Activated B cell treated with CpG ODN at 0.5 μM for 24 hours (primary cell): ENCODE measurements around the gene ADPRHL1. TPM values are rescaled to one million over a fixed set of nuclear protein-coding genes. Genes with fewer than 3 reads are reported as not detected.

Experiments used
- ATAC-seq: fragments of 200-7000 bp; cut with Tn5 transposase; one replicate; pipeline ENCODE4 v1.10.0; 2021; ENCODE audit warnings: low read depth, mild to moderate bottlenecking, moderate library complexity
- CTCF ChIA-PET: fragments of 350-600 bp; sonication (Branson Sonifier 250); formaldehyde crosslinking; loops from one replicate; lab custom pipeline; 2021; ENCODE audit warnings: antibody characterized with exemption; lab: Charles Lee
- POLR2A ChIA-PET: fragments of 350-600 bp; sonication (Branson Sonifier 250); formaldehyde crosslinking; loops from one replicate; lab custom pipeline; 2021; ENCODE audit warnings: antibody characterized with exemption; lab: Charles Lee
- DNase-seq: peaks from one replicate; pipeline ENCODE4 v3.0.0; 2022
- H3K27ac Mint-ChIP-seq: one replicate; pipeline ENCODE4 v1.8.0; 2020; ENCODE audit warnings: mixed read lengths
- H3K27me3 Mint-ChIP-seq: one replicate; pipeline ENCODE4 v1.8.0; 2021; ENCODE audit warnings: mixed read lengths
- H3K36me3 Mint-ChIP-seq: one replicate; pipeline ENCODE4 v1.8.0; 2021; ENCODE audit warnings: low read depth, mixed read lengths
- H3K4me1 Mint-ChIP-seq: one replicate; pipeline ENCODE4 v1.8.0; 2021; ENCODE audit warnings: mixed read lengths
- H3K4me3 Mint-ChIP-seq: one replicate; pipeline ENCODE4 v1.8.0; 2020; ENCODE audit warnings: mild to moderate bottlenecking, mixed read lengths
- H3K9me3 Mint-ChIP-seq: one replicate; pipeline ENCODE4 v1.8.0; 2020; ENCODE audit warnings: mixed read lengths
- intact Hi-C: fragments of 100-400 bp; cut with micrococcal nuclease; formaldehyde crosslinking; loops from one replicate; pipeline ENCODE4 v1.15.1; 2024
- total RNA-seq: library from RNA; stranded (reverse); gene quantifications from 2 replicates; pipeline ENCODE4 v1.2.3, GENCODE V29; 2022
- TF ChIP-seq, protein P1 (sequence below): fragments of 200-600 bp; IDR thresholded peaks from one replicate; pipeline ENCODE4 v1.8.0; 2022; ENCODE audit warnings: antibody characterized with exemption, mild to moderate bottlenecking

ADPRHL1 gene
- total RNA-seq, 1 donor from 2014 or later: 0.84 TPM

GRCh38 chr13:113357529-113357928 is 95.8 kb downstream of the ADPRHL1 start:
- Mint-ChIP-seq H3K27ac (no peak overlapping the region), H3K27me3 (peaks cover 17% of the 10 kb centered on the region), H3K4me3 (no peak overlapping the region), H3K9me3 (no peaks in the 10 kb centered on the region), H3K4me1 (no peaks in the 10 kb centered on the region), H3K36me3 (no peaks in the 10 kb centered on the region)
- intact Hi-C loops: no loop called here
- ChIA-PET CTCF (no interaction called here), POLR2A (no interaction called here)
- TF ChIP-seq, protein P1, sequence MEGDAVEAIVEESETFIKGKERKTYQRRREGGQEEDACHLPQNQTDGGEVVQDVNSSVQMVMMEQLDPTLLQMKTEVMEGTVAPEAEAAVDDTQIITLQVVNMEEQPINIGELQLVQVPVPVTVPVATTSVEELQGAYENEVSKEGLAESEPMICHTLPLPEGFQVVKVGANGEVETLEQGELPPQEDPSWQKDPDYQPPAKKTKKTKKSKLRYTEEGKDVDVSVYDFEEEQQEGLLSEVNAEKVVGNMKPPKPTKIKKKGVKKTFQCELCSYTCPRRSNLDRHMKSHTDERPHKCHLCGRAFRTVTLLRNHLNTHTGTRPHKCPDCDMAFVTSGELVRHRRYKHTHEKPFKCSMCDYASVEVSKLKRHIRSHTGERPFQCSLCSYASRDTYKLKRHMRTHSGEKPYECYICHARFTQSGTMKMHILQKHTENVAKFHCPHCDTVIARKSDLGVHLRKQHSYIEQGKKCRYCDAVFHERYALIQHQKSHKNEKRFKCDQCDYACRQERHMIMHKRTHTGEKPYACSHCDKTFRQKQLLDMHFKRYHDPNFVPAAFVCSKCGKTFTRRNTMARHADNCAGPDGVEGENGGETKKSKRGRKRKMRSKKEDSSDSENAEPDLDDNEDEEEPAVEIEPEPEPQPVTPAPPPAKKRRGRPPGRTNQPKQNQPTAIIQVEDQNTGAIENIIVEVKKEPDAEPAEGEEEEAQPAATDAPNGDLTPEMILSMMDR: no peak
- DNase-seq (no peak), ATAC-seq (no peak)

- TF ChIP-seq, protein P1: no peak
- H3K4me3 Mint-ChIP-seq: no peak overlapping the region
- no peaks in the 10 kb centered on the region for H3K9me3 Mint-ChIP-seq
- DNase-seq (no peak), ATAC-seq (no peak)
- H3K36me3 Mint-ChIP-seq: no peaks in the 10 kb centered on the region
- peaks cover 17% of the 10 kb centered on the region for H3K27me3 Mint-ChIP-seq
- no peak overlapping the region for H3K27ac Mint-ChIP-seq
- intact Hi-C loops: no loop called here
- ChIA-PET POLR2A (no interaction called here), CTCF (no interaction called here)
- no peaks in the 10 kb centered on the region for H3K4me1 Mint-ChIP-seq
These were observed 96.7 kb downstream of the ADPRHL1 start for GRCh38 chr13:113356596-113356995.

DNA sequence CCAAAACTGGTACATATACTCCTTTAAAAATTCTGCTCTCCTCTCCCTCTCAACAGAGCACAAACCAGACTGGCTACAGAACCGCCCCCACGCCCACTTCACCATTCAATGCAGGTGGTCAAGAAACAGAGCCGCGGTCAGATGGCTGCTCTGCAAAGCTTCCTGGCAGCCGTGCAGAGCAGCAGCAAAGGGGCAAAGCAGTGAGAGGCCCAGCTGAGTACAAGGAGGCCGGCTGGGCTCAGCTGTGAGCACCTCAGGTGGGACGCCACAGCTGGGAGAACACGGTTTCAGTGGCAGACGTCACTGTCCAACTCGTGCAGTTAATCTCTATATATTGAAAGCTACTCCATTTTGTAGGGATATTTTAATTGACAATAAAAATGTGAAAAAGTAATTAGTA is 97.7 kb downstream of the ADPRHL1 start:
- H3K9me3 Mint-ChIP-seq: no peaks in the 10 kb centered on the region
- ChIA-PET POLR2A (no interaction called here), CTCF (no interaction called here)
- TF ChIP-seq, protein P1: no peak
- H3K4me3 Mint-ChIP-seq: no peak overlapping the region
- no peak overlapping the region for H3K27ac Mint-ChIP-seq
- DNase-seq: no peak
- ATAC-seq: no peak
- no peaks in the 10 kb centered on the region for H3K36me3 Mint-ChIP-seq
- no peaks in the 10 kb centered on the region for H3K4me1 Mint-ChIP-seq
- intact Hi-C loops: no loop called here
- H3K27me3 Mint-ChIP-seq: peaks cover 12% of the 10 kb centered on the region

DNA sequence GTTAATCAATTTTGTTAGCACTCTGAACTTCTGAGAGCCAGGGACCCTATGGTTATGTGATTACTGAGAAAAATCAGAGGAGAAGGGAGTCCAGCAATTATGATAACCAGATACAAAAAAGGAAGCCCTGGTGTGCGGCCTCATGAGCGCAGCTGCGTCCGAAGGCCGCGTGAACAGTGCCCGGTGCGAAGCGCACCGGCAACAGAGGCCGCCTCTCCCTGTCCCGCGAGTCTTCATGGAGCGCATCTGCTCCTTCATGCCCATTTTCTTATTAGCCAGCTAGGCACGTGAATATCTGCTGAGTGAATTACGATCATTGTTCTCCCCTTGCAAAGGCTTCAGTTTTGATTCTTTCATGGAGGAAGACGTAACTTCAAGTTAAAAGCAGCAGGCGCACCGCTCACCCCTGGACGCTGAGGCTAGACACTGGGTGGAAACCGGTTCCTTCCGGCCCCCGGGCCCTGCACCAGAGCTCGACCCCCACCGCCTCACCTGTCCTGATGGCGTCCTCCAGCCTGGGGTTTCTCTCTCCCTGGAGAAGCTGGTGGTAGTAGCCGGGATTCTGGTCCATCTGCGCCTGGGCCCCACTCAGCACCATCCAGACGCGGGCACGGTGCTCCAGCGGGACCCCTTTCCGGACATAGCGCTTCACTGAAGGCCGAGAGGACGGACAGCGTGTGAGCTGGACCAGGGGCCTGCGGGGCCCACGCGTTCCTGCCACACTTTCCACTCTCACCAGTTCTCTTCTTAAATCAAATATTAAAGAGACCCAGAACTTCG is 98.3 kb downstream of the ADPRHL1 start:
- Mint-ChIP-seq H3K27me3 (peaks cover 9% of the 10 kb centered on the region), H3K4me3 (no peak overlapping the region), H3K9me3 (no peaks in the 10 kb centered on the region), H3K4me1 (no peaks in the 10 kb centered on the region), H3K27ac (no peak overlapping the region), H3K36me3 (no peaks in the 10 kb centered on the region)
- POLR2A ChIA-PET: interaction anchor here (0.6 kb wide), 1 partner anchor 59 kb away, joined by 6 read pairs; no protein-coding TSS in a partner anchor
- intact Hi-C loops: no loop called here
- TF ChIP-seq, protein P1: no peak
- DNase-seq (no peak), ATAC-seq (no peak)
- CTCF ChIA-PET: no interaction called here

GRCh38 chr13:113353254-113353653 is 100.0 kb downstream of the ADPRHL1 start:
- DNase-seq (no peak), ATAC-seq (no peak)
- POLR2A ChIA-PET: no interaction called here
- Mint-ChIP-seq H3K36me3 (no peaks in the 10 kb centered on the region), H3K9me3 (no peaks in the 10 kb centered on the region), H3K27me3 (peaks cover 2% of the 10 kb centered on the region), H3K4me3 (no peak overlapping the region), H3K27ac (no peak overlapping the region), H3K4me1 (no peaks in the 10 kb centered on the region)
- CTCF ChIA-PET: no interaction called here
- intact Hi-C loops: no loop called here
- TF ChIP-seq, protein P1: no peak
